ENCODE measurements around the gene DGKI. TPM values are rescaled to one million over a fixed set of nuclear protein-coding genes. Genes with fewer than 3 reads are reported as not detected.

The DGKI gene
- total and polyA plus RNA-seq, 9 of the 15 experiments (the other 6 are each of a cell fraction or from before 2014, with no cell fraction given), result 0.11 to 0.54 (median 0.15) TPM; not detected in 5

DNA sequence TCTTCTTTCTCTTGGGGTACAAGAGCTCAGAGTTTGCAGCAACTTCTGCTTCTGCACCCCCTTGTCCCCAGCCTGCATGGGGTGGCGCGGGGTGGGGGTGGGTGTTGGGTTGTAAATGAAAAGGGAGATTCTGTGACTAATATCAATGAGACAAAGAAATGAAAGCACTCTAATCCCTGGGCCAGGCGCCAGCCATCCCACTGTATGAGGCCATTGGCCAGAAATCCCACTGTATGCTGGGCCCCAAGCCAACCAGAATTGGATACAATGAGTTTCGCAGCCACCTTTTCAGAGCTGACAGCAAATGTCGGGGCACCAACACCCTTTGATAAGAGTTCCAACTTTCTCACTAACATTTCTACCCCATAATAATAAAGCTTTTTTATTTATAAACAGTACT lies 492.4 kb downstream of the DGKI start (continued):
- TF ChIP-seq, protein P1, sequence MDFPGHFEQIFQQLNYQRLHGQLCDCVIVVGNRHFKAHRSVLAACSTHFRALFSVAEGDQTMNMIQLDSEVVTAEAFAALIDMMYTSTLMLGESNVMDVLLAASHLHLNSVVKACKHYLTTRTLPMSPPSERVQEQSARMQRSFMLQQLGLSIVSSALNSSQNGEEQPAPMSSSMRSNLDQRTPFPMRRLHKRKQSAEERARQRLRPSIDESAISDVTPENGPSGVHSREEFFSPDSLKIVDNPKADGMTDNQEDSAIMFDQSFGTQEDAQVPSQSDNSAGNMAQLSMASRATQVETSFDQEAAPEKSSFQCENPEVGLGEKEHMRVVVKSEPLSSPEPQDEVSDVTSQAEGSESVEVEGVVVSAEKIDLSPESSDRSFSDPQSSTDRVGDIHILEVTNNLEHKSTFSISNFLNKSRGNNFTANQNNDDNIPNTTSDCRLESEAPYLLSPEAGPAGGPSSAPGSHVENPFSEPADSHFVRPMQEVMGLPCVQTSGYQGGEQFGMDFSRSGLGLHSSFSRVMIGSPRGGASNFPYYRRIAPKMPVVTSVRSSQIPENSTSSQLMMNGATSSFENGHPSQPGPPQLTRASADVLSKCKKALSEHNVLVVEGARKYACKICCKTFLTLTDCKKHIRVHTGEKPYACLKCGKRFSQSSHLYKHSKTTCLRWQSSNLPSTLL (IDR thresholded peaks at IDR 0.05), result no peak
- TF ChIP-seq, protein P2, sequence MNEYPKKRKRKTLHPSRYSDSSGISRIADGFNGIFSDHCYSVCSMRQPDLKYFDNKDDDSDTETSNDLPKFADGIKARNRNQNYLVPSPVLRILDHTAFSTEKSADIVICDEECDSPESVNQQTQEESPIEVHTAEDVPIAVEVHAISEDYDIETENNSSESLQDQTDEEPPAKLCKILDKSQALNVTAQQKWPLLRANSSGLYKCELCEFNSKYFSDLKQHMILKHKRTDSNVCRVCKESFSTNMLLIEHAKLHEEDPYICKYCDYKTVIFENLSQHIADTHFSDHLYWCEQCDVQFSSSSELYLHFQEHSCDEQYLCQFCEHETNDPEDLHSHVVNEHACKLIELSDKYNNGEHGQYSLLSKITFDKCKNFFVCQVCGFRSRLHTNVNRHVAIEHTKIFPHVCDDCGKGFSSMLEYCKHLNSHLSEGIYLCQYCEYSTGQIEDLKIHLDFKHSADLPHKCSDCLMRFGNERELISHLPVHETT (CRISPR knock-in tag; conservative IDR thresholded peaks at IDR 0.05 in 1 of 2, IDR thresholded peaks at IDR 0.05 in 1 of 2), result no peak
- TF ChIP-seq, protein P3, sequence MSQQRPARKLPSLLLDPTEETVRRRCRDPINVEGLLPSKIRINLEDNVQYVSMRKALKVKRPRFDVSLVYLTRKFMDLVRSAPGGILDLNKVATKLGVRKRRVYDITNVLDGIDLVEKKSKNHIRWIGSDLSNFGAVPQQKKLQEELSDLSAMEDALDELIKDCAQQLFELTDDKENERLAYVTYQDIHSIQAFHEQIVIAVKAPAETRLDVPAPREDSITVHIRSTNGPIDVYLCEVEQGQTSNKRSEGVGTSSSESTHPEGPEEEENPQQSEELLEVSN (IDR thresholded peaks at IDR 0.05; ENCODE audit: borderline replicate concordance in 1 of 2, extremely low read depth in 1 of 2, insufficient read depth in 1 of 2, insufficient read length in 1 of 2, low read depth in 1 of 2, low read length in 1 of 2, poor library complexity in 1 of 2, severe bottlenecking in 1 of 2), result no peak
- no peak for TF ChIP-seq PTBP1 (IDR thresholded peaks at IDR 0.05; ENCODE audit: low read depth, low read length)
- TF ChIP-seq NRF1 (conservative IDR thresholded peaks at IDR 0.05 in 1 of 2, IDR thresholded peaks at IDR 0.05 in 1 of 2), result no peak
